HG03060 (cell line): Measurements from ENCODE around the gene ELOVL2.

ENCODE experiments used
- ATAC-seq: cut with Tn5 transposase; IDR thresholded peaks from one replicate; pipeline ENCODE4 v1.9.1; 2021; ENCODE audit warnings: low read depth, moderate number of reproducible peaks; ENCODE audit not compliant: unreplicated experiment

The ELOVL2 gene

DNA sequence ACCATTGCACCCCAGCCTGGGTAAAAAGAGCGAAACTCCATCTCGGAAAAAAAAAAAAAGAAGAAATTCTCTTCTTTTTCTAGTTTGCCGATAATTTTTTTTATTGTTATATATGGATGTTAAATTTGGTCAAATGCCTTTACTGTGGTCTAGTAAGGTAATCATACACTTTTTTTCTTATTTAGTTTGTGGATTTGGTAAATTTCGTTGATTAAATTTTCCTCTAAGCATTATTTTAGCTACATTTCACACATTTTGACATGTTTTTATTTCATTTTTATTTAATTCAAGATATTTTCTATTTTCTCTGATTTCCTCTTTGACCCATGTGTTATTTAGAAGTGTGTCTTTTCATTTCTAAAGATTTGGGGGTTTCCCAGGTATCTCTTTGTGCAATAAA lies 18.0 kb upstream of the ELOVL2 start:
- no peak for ATAC-seq

DNA sequence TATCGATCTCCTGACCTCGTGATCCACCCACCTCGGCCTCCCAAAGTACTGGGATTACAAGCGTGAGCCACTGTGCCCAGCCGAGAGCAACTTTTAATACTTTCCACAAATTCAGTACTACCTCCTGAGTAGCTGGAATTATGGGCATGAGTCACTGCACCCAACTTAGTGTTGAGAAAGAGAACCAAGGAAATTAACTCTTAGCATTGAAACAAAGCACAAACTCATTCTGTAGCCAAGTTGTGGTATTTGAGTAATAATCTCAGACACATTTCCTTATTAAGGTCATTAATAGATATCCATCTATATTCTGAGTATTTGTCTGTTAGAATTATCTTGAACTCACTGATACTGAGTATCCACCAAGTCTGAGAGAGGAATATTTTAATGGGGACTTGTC lies 14.3 kb upstream of the ELOVL2 start:
- no peak for ATAC-seq

DNA sequence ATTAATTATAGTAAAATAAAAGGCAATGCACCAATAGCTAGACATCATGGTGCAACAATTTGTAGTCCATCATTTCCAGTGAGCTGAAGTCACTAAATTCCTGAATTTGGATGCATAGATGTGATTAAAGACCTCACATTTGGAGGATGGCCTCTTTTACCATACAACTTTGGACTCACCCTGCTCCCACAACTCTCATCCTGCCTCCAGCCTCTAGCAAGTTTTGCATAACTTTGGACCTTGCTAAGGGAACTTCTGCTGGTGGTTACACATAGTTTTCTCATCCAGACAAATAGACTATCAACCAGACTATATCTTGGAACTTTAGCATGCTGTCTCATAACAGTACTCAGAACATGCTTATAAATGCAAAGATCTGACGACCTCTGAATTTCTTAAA lies 12.8 kb upstream of the ELOVL2 start:
- no peak for ATAC-seq

GRCh38 chr6:11055127-11055627 lies 11.1 kb upstream of the ELOVL2 start:
- no peak for ATAC-seq

DNA sequence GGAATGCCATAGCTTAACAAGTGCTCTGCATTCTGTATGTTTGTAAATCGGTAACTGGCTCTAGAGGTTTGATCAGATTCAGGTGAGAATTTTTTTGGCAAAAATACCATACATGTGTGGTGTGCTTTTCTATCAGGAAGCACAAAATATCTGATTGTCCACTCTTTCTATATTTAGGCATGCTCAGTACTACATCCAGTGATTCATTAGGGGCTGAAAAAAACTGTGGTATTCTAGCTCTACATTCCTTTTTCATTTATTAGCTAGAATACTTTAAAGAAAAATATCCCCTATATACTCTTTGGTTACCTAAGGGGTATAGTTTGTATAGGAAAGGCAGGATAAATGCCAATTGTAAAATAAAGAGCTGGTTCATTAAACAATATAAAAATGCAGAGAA lies 10.6 kb upstream of the ELOVL2 start:
- no peak for ATAC-seq

DNA sequence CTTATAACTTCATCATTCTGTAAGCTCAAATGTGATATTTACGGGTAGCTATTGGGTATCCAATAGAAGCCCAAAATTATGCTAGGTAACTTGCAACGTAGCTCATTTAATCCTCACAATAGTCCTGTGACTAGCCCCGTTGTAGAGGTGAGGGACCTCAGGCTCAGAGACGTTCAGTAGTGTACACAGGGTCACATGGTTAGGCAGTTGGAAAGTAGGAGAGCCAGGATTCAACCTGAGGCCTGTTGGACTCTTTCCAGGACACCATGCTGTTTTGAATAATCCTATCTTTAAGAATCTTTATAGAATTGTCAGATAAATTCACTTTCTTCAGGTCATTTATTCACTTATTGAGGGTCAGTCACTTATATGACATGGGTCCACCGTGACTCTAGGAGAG lies 9.2 kb upstream of the ELOVL2 start:
- ATAC-seq: no peak

DNA sequence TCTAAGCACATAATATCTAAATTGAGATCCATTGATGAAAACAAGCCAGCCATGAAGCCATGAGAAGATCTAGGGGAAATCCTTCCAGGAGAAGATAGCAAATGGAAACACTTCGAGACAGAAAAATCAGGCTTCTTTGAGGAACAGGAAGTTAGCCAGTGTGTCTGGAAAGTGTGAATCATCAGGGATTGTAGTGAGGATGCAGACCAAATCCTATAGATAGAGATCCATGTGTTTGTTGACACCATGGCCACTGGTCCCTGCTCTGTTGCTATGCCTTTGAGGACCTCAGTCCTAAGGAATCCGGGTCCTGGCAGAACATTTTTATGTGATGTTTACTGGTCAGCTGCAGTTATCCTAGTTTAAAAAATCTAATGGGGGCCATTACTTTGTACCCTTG lies 6.6 kb upstream of the ELOVL2 start:
- ATAC-seq: no peak

GRCh38 chr6:11044712-11045167 lies 635 bp upstream of the ELOVL2 start:
- ATAC-seq: no peak

DNA sequence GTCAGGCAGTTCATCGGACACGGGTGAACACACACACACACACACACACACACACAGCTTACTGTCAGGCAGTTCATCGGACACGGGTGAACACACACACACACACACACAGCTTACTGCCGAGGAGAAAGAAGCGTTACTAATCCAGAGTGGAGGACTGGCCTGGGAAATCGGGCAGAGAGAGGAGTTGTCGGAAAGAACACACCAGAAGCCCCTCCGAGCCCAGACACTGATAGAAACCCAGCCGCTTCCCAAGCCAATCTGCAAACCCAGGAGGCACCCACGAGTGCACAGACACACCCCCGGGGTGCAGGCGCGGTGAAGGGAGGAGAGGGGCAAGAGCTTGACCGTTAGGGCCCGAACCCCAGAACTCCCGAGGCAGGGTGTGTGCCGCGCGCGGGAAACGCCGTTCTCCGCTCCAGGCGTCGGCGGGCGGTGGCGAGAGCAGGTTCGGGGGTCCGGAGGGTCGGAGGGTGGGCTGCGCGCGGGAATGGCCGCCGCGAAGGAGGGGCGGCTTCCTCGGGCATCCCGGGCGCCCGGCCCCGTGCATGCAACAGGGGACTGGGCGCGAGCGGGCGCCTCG lies 636 bp downstream of the ELOVL2 start:
- no peak for ATAC-seq

GRCh38 chr6:11042750-11043377 lies 1.2 kb downstream of the ELOVL2 start:
- ATAC-seq: no peak

DNA sequence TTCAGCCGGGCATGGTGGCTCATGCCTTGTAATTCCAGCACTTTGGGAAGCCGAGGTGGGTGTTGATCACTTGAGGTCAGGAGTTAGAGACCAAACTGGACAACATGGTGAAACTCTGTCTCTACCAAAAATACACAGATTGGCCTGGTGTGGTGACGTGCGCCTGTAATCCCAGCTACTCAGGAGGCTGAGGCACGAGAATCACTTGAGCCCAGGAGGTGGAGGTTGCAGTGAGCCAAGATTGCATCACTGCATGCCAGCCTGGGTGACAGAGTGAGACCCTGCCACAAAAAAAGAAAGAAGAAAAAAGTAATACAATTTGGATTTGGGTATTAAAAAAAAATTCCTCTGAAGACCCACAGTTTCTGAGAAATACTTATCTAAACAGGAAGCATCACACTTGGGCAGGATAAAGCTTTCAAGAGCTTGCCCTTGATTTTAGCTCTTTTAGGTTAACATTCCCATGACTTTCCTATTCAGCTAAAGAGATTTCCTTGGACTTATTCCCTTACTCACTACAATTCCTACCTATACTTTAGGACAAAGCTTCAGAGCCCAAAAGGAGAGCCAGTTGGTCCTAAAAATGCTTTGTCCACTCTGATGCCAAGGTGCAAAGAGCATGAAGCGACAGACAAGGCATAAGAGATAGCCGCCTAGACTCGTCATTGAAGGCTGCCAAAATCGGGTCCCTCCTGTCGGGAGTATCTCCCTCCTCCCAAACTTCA lies 1.9 kb downstream of the ELOVL2 start:
- no peak for ATAC-seq

DNA sequence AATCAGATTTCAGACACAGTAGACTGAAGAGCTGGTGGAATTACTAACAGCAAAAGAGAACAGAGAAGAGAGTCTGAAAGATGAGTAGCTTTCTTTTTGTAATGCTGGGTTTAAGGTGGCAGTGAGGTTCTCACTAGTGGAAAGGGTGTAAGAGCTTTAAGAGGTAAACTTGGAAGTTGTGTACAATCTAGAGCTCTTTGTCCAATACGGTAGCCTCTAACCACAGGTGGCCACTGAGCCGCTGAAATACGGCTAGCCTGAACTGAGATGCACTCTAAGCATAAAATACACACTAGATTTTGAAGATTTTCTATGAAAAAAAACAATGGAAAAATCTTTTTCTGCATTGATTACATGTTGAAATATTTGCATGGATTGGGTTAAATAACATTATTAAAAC lies 4.0 kb downstream of the ELOVL2 start:
- no peak for ATAC-seq

DNA sequence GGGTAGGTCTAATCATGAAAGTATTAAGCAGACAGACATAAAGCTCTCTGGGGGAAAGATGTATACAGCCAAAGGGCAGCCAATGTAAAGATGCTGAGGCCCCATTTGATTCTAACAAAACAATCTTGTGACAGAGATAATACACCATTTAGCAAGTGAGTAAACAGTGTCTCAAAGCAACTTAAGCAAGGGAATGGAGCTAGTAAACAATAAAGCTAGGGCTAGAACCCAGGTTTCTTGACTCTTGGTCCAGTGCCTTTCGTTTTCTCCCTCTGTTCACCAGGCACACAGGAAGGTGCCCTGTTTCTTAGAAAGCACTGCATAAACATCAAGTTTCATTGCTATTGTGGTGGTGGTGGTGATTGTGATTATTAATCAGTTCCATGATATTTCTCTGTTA lies 5.1 kb downstream of the ELOVL2 start:
- no peak for ATAC-seq

DNA sequence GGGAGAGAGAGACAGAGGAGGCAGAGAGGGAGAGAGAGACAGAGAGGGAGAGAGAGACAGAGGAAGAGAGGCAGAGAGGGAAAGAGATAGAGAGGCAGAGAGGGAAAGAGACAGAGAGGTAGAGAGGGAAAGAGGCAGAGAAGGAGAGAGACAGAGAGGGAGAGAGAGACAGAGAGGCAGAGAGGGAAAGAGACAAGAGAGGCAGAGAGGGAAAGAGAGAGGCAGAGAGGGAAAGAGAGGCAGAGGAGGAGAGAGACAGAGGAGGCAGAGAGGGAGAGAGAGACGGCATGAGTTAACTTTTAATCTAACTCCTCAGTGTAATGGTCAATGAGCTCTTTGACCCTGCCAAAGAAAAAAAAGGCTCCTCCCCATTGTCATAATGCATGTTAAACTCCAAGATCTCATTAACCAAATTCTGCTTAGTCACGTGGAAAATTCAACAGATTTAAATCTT lies 7.1 kb downstream of the ELOVL2 start:
- ATAC-seq: no peak

DNA sequence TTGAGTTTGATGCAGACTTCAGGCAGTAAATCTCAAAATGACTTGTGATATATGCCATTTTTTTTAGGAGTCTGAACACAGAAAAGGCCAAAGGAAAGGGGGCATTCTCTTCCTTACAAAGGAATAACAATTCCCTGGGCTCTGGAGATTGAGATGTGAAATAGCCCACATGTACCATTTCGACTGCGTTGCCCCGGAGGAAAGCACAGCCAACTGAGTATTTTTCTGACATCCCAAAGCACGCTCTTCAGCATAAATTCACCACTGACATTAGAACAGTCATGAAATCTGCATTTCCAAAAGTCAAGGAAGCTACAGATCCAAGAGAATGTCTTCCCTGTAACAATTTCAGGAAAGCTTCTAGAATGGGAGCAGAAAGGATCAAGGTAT lies 7.8 kb downstream of the ELOVL2 start:
- ATAC-seq: no peak

GRCh38 chr6:11035616-11036350 lies 8.3 kb downstream of the ELOVL2 start:
- ATAC-seq: no peak

DNA sequence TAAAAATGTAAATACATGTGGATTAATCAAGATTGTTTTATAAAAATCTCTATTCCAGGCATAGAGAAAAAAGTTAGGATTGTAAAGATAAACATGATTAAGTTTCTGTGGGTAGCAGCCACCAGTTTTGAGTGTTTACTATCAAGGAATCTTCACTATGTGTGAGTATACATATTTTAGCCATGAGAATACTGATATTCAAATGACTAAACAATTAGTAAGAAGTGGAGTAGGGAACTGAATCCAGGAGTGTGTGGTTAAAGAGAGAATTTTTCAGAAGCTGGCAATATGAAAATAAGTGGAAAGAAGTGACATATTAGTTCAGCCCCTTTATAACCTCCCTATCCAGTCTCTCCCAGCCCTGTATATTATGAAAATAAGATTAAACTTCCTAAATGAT lies 10.3 kb downstream of the ELOVL2 start:
- ATAC-seq: no peak

DNA sequence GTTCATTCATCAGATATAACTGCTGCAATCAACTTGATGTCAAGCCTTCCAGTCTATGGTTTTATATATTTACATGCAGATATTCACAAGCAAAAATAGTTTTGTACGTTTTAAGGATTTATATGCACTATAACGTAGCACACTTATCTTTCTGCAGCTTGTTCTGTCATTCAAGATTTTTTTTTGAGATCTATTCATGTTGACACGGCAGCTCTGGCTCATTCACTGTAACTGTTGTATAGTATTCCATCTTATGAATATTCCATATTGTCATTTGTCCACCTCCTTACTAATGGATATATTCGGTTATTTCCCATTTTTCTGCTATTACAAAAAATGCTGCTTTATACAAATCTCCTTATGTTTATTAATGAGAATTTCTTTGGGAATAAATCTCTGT lies 13.2 kb downstream of the ELOVL2 start:
- no peak for ATAC-seq

DNA sequence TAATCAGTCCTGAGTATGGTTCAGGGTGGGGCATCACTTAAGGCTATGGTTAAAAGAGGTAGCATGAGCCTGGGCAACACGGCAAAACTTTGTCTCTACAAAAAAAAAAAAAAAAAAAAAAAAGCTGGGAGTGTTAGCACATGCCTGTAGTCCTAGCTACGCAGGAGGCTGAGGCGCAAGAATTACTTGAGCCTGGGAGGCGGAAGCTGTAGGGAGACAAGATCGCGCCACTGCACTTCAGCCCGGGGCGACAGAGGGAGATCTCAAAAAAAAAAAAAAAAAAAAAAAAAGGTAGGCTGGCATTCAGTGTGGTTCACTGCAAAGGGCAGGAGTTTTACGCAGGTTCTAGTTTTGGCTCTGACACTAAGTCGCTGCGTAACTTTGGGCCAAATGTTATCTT lies 15.1 kb downstream of the ELOVL2 start:
- ATAC-seq: no peak

DNA sequence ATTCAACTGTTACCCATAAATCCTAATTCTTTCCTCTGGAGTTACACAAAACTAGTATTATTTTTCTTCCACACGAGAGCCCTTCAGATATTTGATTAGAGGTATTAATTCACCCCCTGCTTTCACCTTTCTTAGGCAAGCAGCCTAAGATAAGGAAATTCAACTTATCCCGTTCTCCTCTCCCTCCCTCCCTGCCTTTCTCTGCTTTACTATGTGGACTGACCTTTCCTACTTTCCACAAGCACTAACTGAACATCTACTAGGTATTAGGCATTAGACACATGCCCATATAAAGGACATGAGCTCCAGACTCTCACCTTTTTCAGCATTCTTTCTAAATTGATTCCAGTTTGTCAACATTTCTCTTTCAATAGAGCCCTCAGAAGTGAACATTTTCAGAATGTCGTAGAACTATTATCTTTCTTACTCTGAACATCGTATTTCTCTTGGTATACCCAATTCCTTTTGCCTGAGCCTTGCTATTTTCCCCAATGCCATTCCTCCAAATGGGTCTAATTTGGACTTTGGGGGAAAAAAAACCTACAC lies 16.5 kb downstream of the ELOVL2 start:
- ATAC-seq: no peak
